Mesothelial cell of epicardium (in vitro differentiated cells): ENCODE data around the gene PDE2A. TPM values are rescaled to one million over a fixed set of nuclear protein-coding genes. Genes with fewer than 3 reads are reported as not detected.

ENCODE experiments used
- DNase-seq, 2 experiments: peaks; one replicate each; pipeline ENCODE4 v3.0.0; 2021; ENCODE audit warnings: low spot score in 2 of 2; ENCODE audit not compliant: unreplicated experiment in 2 of 2
- H3K27ac Mint-ChIP-seq: 2 replicates; pipeline ENCODE4 v1.8.0; 2021; ENCODE audit warnings: mixed read lengths
- H3K27me3 Mint-ChIP-seq: 2 replicates; pipeline ENCODE4 v1.8.0; 2021; ENCODE audit warnings: low read depth, mixed read lengths
- H3K36me3 Mint-ChIP-seq: 2 replicates; pipeline ENCODE4 v1.8.0; 2021; ENCODE audit warnings: mixed read lengths
- H3K4me1 Mint-ChIP-seq: 2 replicates; pipeline ENCODE4 v1.8.0; 2021; ENCODE audit warnings: mixed read lengths
- H3K4me3 Mint-ChIP-seq: 2 replicates; pipeline ENCODE4 v1.8.0; 2021; ENCODE audit warnings: mild to moderate bottlenecking, moderate library complexity, mixed read lengths
- H3K9me3 Mint-ChIP-seq: 2 replicates; pipeline ENCODE4 v1.8.0; 2021; ENCODE audit warnings: mixed read lengths
- CTCF ChIP-seq: fragments of 200-600 bp; sonication (generic); IDR thresholded peaks from one replicate; pipeline ENCODE4 v1.5.0; 2021; ENCODE audit warnings: antibody characterized with exemption; ENCODE audit not compliant: unreplicated experiment
- total RNA-seq: library from RNA; stranded (reverse); gene quantifications from 3 replicates; pipeline ENCODE4 v1.2.1, GENCODE V29; 2021

The PDE2A gene
- total RNA-seq, 1 donor from 2014 or later, result 1.1 TPM

GRCh38 chr11:72710278-72710677 lies 36.1 kb upstream of the PDE2A start:
- TF ChIP-seq CTCF, result no peak
- H3K27ac Mint-ChIP-seq, result no peak overlapping the region
- peaks cover 25% of the 10 kb centered on the region for H3K36me3 Mint-ChIP-seq
- H3K9me3 Mint-ChIP-seq, result no peaks in the 10 kb centered on the region
- no peaks in the 10 kb centered on the region for H3K27me3 Mint-ChIP-seq
- peaks cover 15% of the 10 kb centered on the region for H3K4me1 Mint-ChIP-seq
- DNase-seq, result no peak
- no peak overlapping the region for H3K4me3 Mint-ChIP-seq

GRCh38 chr11:72709478-72710238 lies 35.4 kb upstream of the PDE2A start:
- no peaks in the 10 kb centered on the region for H3K9me3 Mint-ChIP-seq
- H3K27ac Mint-ChIP-seq, result peak overlapping the region; percentile 16
- H3K27me3 Mint-ChIP-seq, result no peaks in the 10 kb centered on the region
- peaks cover 20% of the 10 kb centered on the region for H3K4me1 Mint-ChIP-seq
- H3K36me3 Mint-ChIP-seq, result peaks cover 25% of the 10 kb centered on the region
- no peak overlapping the region for H3K4me3 Mint-ChIP-seq
- TF ChIP-seq CTCF, result no peak
- no peak for DNase-seq

GRCh38 chr11:72707032-72707431 lies 32.8 kb upstream of the PDE2A start:
- peaks cover 33% of the 10 kb centered on the region for H3K4me1 Mint-ChIP-seq
- no peaks in the 10 kb centered on the region for H3K27me3 Mint-ChIP-seq
- H3K36me3 Mint-ChIP-seq, result peaks cover 25% of the 10 kb centered on the region
- H3K9me3 Mint-ChIP-seq, result no peaks in the 10 kb centered on the region
- no peak for DNase-seq
- no peak overlapping the region for H3K4me3 Mint-ChIP-seq
- TF ChIP-seq CTCF, result no peak
- H3K27ac Mint-ChIP-seq, result peak overlapping the region; percentile 51

GRCh38 chr11:72706579-72706978 lies 32.4 kb upstream of the PDE2A start:
- H3K27me3 Mint-ChIP-seq, result no peaks in the 10 kb centered on the region
- TF ChIP-seq CTCF, result no peak
- H3K4me3 Mint-ChIP-seq, result no peak overlapping the region
- no peaks in the 10 kb centered on the region for H3K9me3 Mint-ChIP-seq
- H3K27ac Mint-ChIP-seq, result peak overlapping the region; percentile 51
- H3K4me1 Mint-ChIP-seq, result peaks cover 33% of the 10 kb centered on the region
- H3K36me3 Mint-ChIP-seq, result peaks cover 25% of the 10 kb centered on the region
- DNase-seq, result no peak

GRCh38 chr11:72705442-72706365 lies 31.5 kb upstream of the PDE2A start:
- DNase-seq, result no peak
- H3K36me3 Mint-ChIP-seq, result peaks cover 31% of the 10 kb centered on the region
- H3K4me1 Mint-ChIP-seq, result peaks cover 33% of the 10 kb centered on the region
- H3K4me3 Mint-ChIP-seq, result no peak overlapping the region
- H3K27ac Mint-ChIP-seq, result peak overlapping the region; percentile 51
- no peaks in the 10 kb centered on the region for H3K27me3 Mint-ChIP-seq
- TF ChIP-seq CTCF, result no peak
- no peaks in the 10 kb centered on the region for H3K9me3 Mint-ChIP-seq
